Measurements from ENCODE around the gene OR14A16.

OR14A16 gene

DNA sequence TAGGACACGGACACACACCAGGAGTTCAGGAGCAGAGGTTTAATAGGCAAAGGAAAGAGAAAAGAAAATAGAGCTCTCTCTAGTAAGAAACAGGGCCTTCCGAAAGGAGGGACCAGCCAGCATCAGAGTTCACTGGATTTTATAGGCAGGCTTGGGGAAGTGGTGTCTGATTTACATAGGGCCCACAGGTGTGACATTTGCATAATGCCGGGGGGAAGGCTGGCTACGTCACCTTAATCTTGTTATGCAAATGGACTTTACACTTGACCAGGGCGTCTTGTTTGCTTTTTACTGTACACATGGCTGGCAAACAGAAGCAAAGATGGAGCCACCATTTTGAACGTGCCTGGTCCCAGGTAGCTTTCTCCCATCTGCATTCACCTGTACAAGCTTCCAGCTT lies at the start of gene OR14A16:
Gene OR14A16, minus strand, starts transcription at position 97 of the 400 bp plus-strand sequence. CDS start 8,390 bp downstream, outside the sequence.
- Histone ChIP-seq H3K36me3 (ENCODE audit: insufficient read depth, low read length) (no peaks in the 10 kb centered on the region), H3K9ac (ENCODE audit: low read length) (no peak within 1 kb of the TSS), H3K4me1 (ENCODE audit: insufficient read depth, low read length) (no peaks in the 10 kb centered on the region), H3K4me3 (ENCODE audit: low read depth in 1 of 2, low read length in 2 of 2) (no peak within 1 kb of the TSS), H3K27me3 (ENCODE audit: control insufficient read depth in 1 of 2, insufficient read depth in 2 of 2, low read length in 2 of 2) (no peaks in the 10 kb centered on the region), H3K27ac (ENCODE audit: low read depth, low read length) (no peak within 1 kb of the TSS), H3K9me3 (ENCODE audit: low read length) (no peaks in the 10 kb centered on the region)

DNA sequence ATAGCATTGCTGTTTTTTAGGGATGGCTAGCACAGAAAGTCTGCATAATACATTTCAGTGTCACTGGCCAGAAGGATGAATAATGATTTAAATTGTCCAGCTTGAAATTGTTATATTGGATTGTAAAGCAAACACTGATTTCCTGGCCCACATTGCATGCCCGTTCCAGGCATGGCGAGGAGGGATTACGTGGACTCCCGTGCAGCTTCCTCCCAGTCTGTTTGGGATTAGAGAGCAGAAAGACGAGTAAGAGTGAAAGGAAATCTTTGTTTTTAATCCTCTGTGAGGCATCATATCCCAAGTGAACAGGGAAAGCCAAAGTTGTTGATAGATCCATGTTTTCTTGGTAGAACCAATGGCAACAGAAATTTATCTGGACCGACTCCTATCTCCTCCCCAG lies 41.5 kb upstream of the OR14A16 start:
- Histone ChIP-seq H3K27ac (ENCODE audit: low read depth, low read length) (no peak overlapping the region), H3K36me3 (ENCODE audit: insufficient read depth, low read length) (no peaks in the 10 kb centered on the region), H3K4me1 (ENCODE audit: insufficient read depth, low read length) (no peaks in the 10 kb centered on the region), H3K4me3 (ENCODE audit: low read depth in 1 of 2, low read length in 2 of 2) (no peak overlapping the region), H3K9ac (ENCODE audit: low read length) (no peak overlapping the region), H3K27me3 (ENCODE audit: control insufficient read depth in 1 of 2, insufficient read depth in 2 of 2, low read length in 2 of 2) (no peaks in the 10 kb centered on the region), H3K9me3 (ENCODE audit: low read length) (no peaks in the 10 kb centered on the region)

GRCh38 chr1:247864644-247865043 lies 40.7 kb upstream of the OR14A16 start:
- Histone ChIP-seq H3K4me3 (ENCODE audit: low read depth in 1 of 2, low read length in 2 of 2) (no peak overlapping the region), H3K9me3 (ENCODE audit: low read length) (no peaks in the 10 kb centered on the region), H3K27ac (ENCODE audit: low read depth, low read length) (no peak overlapping the region), H3K9ac (ENCODE audit: low read length) (no peak overlapping the region), H3K36me3 (ENCODE audit: insufficient read depth, low read length) (no peaks in the 10 kb centered on the region), H3K4me1 (ENCODE audit: insufficient read depth, low read length) (no peaks in the 10 kb centered on the region), H3K27me3 (ENCODE audit: control insufficient read depth in 1 of 2, insufficient read depth in 2 of 2, low read length in 2 of 2) (no peaks in the 10 kb centered on the region)

DNA sequence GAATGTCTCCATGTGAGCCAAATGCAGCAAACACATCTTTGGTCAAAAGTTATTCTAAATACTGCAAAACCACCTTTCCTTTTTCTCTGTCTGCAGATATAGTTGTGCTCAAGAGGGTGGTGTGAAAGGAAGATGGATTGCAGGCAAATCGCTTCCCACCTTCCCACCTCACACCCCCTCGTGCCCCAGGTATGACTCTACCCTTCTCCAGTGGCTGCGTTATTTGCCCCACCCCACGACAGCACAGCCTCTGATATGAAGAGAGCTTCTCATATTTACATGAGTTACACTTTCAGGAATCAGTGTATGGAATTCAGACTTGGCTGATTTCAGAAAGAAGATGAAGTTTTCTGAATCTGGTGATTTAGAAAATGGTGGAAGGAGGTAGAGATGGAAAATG lies 38.8 kb upstream of the OR14A16 start:
- Histone ChIP-seq H3K4me3 (ENCODE audit: low read depth in 1 of 2, low read length in 2 of 2) (no peak overlapping the region), H3K4me1 (ENCODE audit: insufficient read depth, low read length) (no peaks in the 10 kb centered on the region), H3K36me3 (ENCODE audit: insufficient read depth, low read length) (no peaks in the 10 kb centered on the region), H3K9me3 (ENCODE audit: low read length) (no peaks in the 10 kb centered on the region), H3K9ac (ENCODE audit: low read length) (no peak overlapping the region), H3K27me3 (ENCODE audit: control insufficient read depth in 1 of 2, insufficient read depth in 2 of 2, low read length in 2 of 2) (peaks cover 0 to 2% of the 10 kb centered on the region in 2 donors), H3K27ac (ENCODE audit: low read depth, low read length) (no peak overlapping the region)

- peak overlapping the region in 1 of 2 donors; percentile 53 for H3K4me3 ChIP-seq (ENCODE audit: low read depth in 1 of 2, low read length in 2 of 2)
- H3K36me3 ChIP-seq (ENCODE audit: insufficient read depth, low read length): no peaks in the 10 kb centered on the region
- H3K27ac ChIP-seq (ENCODE audit: low read depth, low read length): no peak overlapping the region
- peaks cover 0 to 10% of the 10 kb centered on the region in 2 donors for H3K27me3 ChIP-seq (ENCODE audit: control insufficient read depth in 1 of 2, insufficient read depth in 2 of 2, low read length in 2 of 2)
- H3K4me1 ChIP-seq (ENCODE audit: insufficient read depth, low read length): no peaks in the 10 kb centered on the region
- no peak overlapping the region for H3K9ac ChIP-seq (ENCODE audit: low read length)
- H3K9me3 ChIP-seq (ENCODE audit: low read length): no peaks in the 10 kb centered on the region
Observed at GRCh38 chr1:247857985-247858619, 34.2 kb upstream of the OR14A16 start.

DNA sequence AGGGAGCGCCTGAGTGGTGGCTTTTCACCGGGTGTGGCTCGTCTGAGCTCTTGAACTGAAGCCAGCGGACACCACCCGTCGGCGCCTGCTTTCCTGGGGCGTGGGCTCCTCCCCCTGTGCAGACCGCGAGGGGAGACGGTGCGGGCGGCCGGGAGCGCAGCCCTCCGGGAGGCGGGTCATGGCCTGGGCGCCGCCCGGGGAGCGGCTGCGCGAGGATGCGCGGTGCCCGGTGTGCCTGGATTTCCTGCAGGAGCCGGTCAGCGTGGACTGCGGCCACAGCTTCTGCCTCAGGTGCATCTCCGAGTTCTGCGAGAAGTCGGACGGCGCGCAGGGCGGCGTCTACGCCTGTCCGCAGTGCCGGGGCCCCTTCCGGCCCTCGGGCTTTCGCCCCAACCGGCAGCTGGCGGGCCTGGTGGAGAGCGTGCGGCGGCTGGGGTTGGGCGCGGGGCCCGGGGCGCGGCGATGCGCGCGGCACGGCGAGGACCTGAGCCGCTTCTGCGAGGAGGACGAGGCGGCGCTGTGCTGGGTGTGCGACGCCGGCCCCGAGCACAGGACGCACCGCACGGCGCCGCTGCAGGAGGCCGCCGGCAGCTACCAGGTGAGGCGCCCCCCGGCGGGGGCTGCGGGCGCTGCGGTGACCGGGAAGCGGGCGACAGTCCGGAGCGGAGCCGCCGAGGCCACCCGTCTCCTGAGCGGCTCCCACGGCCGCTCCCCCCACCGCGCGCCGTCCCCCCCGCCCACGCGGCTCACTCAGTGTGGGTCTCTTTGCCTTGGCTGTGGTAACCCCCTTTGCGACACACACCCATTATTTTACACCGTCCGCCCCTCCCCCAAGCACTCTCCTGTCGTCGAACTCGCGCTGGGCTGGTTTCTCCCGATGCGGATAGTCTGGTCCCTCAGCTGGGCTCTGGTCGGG lies 33.4 kb upstream of the OR14A16 start, which contains the start of gene TRIM58:
Gene TRIM58, plus strand, starts transcription at position 119 of the 916 bp plus-strand sequence. Its CDS starts 60 bp downstream, at position 179.
- Histone ChIP-seq H3K4me1 (ENCODE audit: insufficient read depth, low read length) (no peaks in the 10 kb centered on the region), H3K9ac (ENCODE audit: low read length) (no peak within 1 kb of the TSS)

GRCh38 chr1:247855911-247856310 lies 32.0 kb upstream of the OR14A16 start:
- Histone ChIP-seq H3K9me3 (ENCODE audit: low read length) (no peaks in the 10 kb centered on the region), H3K9ac (ENCODE audit: low read length) (no peak overlapping the region), H3K27me3 (ENCODE audit: control insufficient read depth in 1 of 2, insufficient read depth in 2 of 2, low read length in 2 of 2) (peaks cover 0 to 10% of the 10 kb centered on the region in 2 donors), H3K27ac (ENCODE audit: low read depth, low read length) (no peak overlapping the region), H3K4me3 (ENCODE audit: low read depth in 1 of 2, low read length in 2 of 2) (no peak overlapping the region), H3K36me3 (ENCODE audit: insufficient read depth, low read length) (no peaks in the 10 kb centered on the region), H3K4me1 (ENCODE audit: insufficient read depth, low read length) (no peaks in the 10 kb centered on the region)

More for the DNA sequence above, 33.4 kb upstream of the OR14A16 start, which contains the start of gene TRIM58:
- Histone ChIP-seq H3K9me3 (ENCODE audit: low read length) (no peaks in the 10 kb centered on the region), H3K27ac (ENCODE audit: low read depth, low read length) (no peak within 1 kb of the TSS), H3K36me3 (ENCODE audit: insufficient read depth, low read length) (no peaks in the 10 kb centered on the region), H3K4me3 (ENCODE audit: low read depth in 1 of 2, low read length in 2 of 2) (peak within 1 kb of the TSS in 1 of 2 donors; percentile 53), H3K27me3 (ENCODE audit: control insufficient read depth in 1 of 2, insufficient read depth in 2 of 2, low read length in 2 of 2) (peaks cover 0 to 10% of the 10 kb centered on the region in 2 donors)

GRCh38 chr1:247854899-247855545 lies 31.1 kb upstream of the OR14A16 start:
- H3K36me3 ChIP-seq (ENCODE audit: insufficient read depth, low read length): no peaks in the 10 kb centered on the region
- peaks cover 0 to 10% of the 10 kb centered on the region in 2 donors for H3K27me3 ChIP-seq (ENCODE audit: control insufficient read depth in 1 of 2, insufficient read depth in 2 of 2, low read length in 2 of 2)
- no peak overlapping the region for H3K9ac ChIP-seq (ENCODE audit: low read length)
- H3K27ac ChIP-seq (ENCODE audit: low read depth, low read length): no peak overlapping the region
- no peak overlapping the region for H3K4me3 ChIP-seq (ENCODE audit: low read depth in 1 of 2, low read length in 2 of 2)
- no peaks in the 10 kb centered on the region for H3K4me1 ChIP-seq (ENCODE audit: insufficient read depth, low read length)
- no peaks in the 10 kb centered on the region for H3K9me3 ChIP-seq (ENCODE audit: low read length)

- H3K4me1 ChIP-seq (ENCODE audit: insufficient read depth, low read length): no peaks in the 10 kb centered on the region
- no peak overlapping the region for H3K4me3 ChIP-seq (ENCODE audit: low read depth in 1 of 2, low read length in 2 of 2)
- H3K9me3 ChIP-seq (ENCODE audit: low read length): no peaks in the 10 kb centered on the region
- H3K36me3 ChIP-seq (ENCODE audit: insufficient read depth, low read length): no peaks in the 10 kb centered on the region
- no peak overlapping the region for H3K9ac ChIP-seq (ENCODE audit: low read length)
- no peaks in the 10 kb centered on the region for H3K27me3 ChIP-seq (ENCODE audit: control insufficient read depth in 1 of 2, insufficient read depth in 2 of 2, low read length in 2 of 2)
- no peak overlapping the region for H3K27ac ChIP-seq (ENCODE audit: low read depth, low read length)
Observed at GRCh38 chr1:247849616-247850015, 25.7 kb upstream of the OR14A16 start.

GRCh38 chr1:247848346-247848745 lies 24.4 kb upstream of the OR14A16 start:
- no peaks in the 10 kb centered on the region for H3K36me3 ChIP-seq (ENCODE audit: insufficient read depth, low read length)
- no peak overlapping the region for H3K9ac ChIP-seq (ENCODE audit: low read length)
- no peaks in the 10 kb centered on the region for H3K9me3 ChIP-seq (ENCODE audit: low read length)
- H3K4me3 ChIP-seq (ENCODE audit: low read depth in 1 of 2, low read length in 2 of 2): no peak overlapping the region
- H3K27ac ChIP-seq (ENCODE audit: low read depth, low read length): no peak overlapping the region
- H3K4me1 ChIP-seq (ENCODE audit: insufficient read depth, low read length): no peaks in the 10 kb centered on the region
- H3K27me3 ChIP-seq (ENCODE audit: control insufficient read depth in 1 of 2, insufficient read depth in 2 of 2, low read length in 2 of 2): no peaks in the 10 kb centered on the region

DNA sequence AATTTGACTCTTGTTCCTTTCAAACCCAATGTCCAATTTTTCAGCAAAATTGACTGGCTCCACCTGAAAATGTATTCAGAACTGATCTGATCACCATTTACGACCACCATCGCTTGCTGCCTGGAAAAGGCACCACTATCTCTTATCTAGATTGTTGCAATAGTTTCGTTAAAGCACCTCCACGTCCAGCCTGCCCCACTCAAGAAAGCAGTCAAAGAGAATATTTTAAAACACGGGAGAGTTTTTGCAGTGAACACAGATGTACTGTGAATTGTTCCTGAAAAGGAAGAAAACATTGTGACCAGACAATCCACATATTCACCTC lies 21.7 kb upstream of the OR14A16 start:
- Histone ChIP-seq H3K9me3 (ENCODE audit: low read length) (no peaks in the 10 kb centered on the region), H3K27ac (ENCODE audit: low read depth, low read length) (no peak overlapping the region), H3K36me3 (ENCODE audit: insufficient read depth, low read length) (no peaks in the 10 kb centered on the region), H3K27me3 (ENCODE audit: control insufficient read depth in 1 of 2, insufficient read depth in 2 of 2, low read length in 2 of 2) (no peaks in the 10 kb centered on the region), H3K4me1 (ENCODE audit: insufficient read depth, low read length) (no peaks in the 10 kb centered on the region), H3K9ac (ENCODE audit: low read length) (no peak overlapping the region), H3K4me3 (ENCODE audit: low read depth in 1 of 2, low read length in 2 of 2) (no peak overlapping the region)

Measured in muscle layer of colon (tissue), 2 donors.